Esophagus muscularis mucosa (tissue), 3 donors: ENCODE measurements around the gene TDRD1.

Source experiments
- POLR2A ChIP-seq: fragments of 450-650 bp; IDR thresholded peaks from one replicate; pipeline ENCODE4 v1.6.1; 2017; ENCODE audit warnings: antibody characterized with exemption, moderate library complexity, mild to moderate bottlenecking, low read depth
- POLR2AphosphoS5 ChIP-seq, 2 donors: sonication (generic); formaldehyde crosslinking; IDR thresholded peaks; one replicate each; pipeline ENCODE4 v1.6.1; 2017; ENCODE audit warnings: antibody characterized with exemption in 2 of 2
- TF ChIP-seq, protein P1 (sequence below), 3 experiments: fragments of 200-600 bp in 2 of 3; fragments of 450-650 bp in 1 of 3; sonication (generic) in 2 of 3; IDR thresholded peaks; one replicate each; pipeline ENCODE4 v1.5.1; 2017 to 2019; ENCODE audit warnings: antibody characterized with exemption in 3 of 3, mild to moderate bottlenecking in 2 of 3, moderate library complexity in 1 of 3

DNA sequence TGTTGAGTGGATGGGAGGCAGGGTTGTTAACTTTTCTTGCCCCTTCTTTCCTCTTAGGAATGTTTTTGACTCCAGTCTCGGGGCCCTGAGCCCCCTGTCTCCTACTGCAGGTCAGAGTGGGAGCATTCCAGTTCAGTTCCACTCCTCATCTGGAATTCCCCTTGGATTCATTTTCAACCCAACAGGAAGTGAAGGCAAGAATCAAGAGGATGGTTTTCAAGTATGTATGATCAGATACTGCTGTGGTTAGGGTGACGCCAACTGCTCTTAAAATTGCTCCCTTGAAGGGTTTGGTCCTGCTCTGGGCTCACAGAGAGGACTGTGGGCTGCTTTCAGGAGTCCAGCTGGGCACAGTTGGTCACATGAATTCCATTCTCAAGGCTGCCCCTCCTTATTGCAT is 81.9 kb downstream of the TDRD1 start:
- TF ChIP-seq, protein P1, sequence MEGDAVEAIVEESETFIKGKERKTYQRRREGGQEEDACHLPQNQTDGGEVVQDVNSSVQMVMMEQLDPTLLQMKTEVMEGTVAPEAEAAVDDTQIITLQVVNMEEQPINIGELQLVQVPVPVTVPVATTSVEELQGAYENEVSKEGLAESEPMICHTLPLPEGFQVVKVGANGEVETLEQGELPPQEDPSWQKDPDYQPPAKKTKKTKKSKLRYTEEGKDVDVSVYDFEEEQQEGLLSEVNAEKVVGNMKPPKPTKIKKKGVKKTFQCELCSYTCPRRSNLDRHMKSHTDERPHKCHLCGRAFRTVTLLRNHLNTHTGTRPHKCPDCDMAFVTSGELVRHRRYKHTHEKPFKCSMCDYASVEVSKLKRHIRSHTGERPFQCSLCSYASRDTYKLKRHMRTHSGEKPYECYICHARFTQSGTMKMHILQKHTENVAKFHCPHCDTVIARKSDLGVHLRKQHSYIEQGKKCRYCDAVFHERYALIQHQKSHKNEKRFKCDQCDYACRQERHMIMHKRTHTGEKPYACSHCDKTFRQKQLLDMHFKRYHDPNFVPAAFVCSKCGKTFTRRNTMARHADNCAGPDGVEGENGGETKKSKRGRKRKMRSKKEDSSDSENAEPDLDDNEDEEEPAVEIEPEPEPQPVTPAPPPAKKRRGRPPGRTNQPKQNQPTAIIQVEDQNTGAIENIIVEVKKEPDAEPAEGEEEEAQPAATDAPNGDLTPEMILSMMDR (IDR thresholded peaks at IDR 0.05) = no peak
- TF ChIP-seq POLR2AphosphoS5 (IDR thresholded peaks at IDR 0.05) (no peak), POLR2A (no peak)
